Endothelial cell (in vitro differentiated cells): ENCODE results near the gene TAPT1. TPM values are rescaled to one million over a fixed set of nuclear protein-coding genes. Genes with fewer than 3 reads are reported as not detected.

ENCODE experiments used
- DNase-seq: peaks from one replicate; pipeline ENCODE4 v3.0.0; 2021; ENCODE audit warnings: low spot score
- H3K27ac Mint-ChIP-seq: one replicate; pipeline ENCODE4 v1.8.0; 2021; ENCODE audit warnings: mixed read lengths, inconsistent platforms; ENCODE audit not compliant: unreplicated experiment
- H3K27me3 Mint-ChIP-seq: one replicate; pipeline ENCODE4 v1.8.0; 2021; ENCODE audit warnings: mild to moderate bottlenecking, moderate library complexity, mixed read lengths, inconsistent platforms; ENCODE audit not compliant: unreplicated experiment
- H3K36me3 Mint-ChIP-seq: one replicate; pipeline ENCODE4 v1.8.0; 2021; ENCODE audit warnings: mild to moderate bottlenecking, low read depth, mixed read lengths, inconsistent platforms; ENCODE audit not compliant: unreplicated experiment
- H3K4me1 Mint-ChIP-seq: one replicate; pipeline ENCODE4 v1.8.0; 2021; ENCODE audit warnings: mild to moderate bottlenecking, mixed read lengths, inconsistent platforms; ENCODE audit not compliant: unreplicated experiment
- H3K4me3 Mint-ChIP-seq: one replicate; pipeline ENCODE4 v1.8.0; 2021; ENCODE audit warnings: mild to moderate bottlenecking, mixed read lengths, inconsistent platforms; ENCODE audit not compliant: unreplicated experiment
- H3K9me3 Mint-ChIP-seq: one replicate; pipeline ENCODE4 v1.8.0; 2021; ENCODE audit warnings: mixed read lengths, inconsistent platforms; ENCODE audit not compliant: unreplicated experiment
- total RNA-seq: library from RNA; stranded (reverse); fragmentation: NEBNext Ultra II Directional; extraction: Animal tissue kit (Norgen Biotek cat#: 25700); gene quantifications from one replicate; pipeline ENCODE4 v1.2.1, GENCODE V29; 2021; ENCODE audit not compliant: unreplicated experiment
- TF ChIP-seq, protein P1 (sequence below): fragments of 200-600 bp; sonication (generic); IDR thresholded peaks from one replicate; pipeline ENCODE4 v1.5.0; 2021; ENCODE audit warnings: antibody characterized with exemption; ENCODE audit not compliant: unreplicated experiment

The TAPT1 gene
- total RNA-seq, 1 donor from 2014 or later, result 18.4 TPM

DNA sequence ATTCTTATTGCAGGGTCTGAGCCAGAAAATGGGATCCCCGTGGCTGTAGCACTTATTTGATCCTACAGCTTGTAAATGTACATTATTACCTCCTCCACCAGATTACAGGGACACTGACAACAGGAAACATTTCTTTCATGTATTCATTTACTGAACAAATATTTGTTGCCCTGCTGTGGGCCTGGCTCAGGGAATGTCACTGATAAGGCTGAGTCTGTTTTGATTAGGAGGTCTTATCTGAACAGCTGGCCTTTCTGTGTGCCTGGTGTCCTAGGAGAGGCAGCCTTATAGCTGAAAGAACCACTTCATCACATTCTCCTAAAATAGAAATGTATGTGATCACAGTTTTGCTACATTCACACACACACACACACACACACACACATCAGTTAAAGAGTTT is 96.9 kb downstream of the TAPT1 start:
- Mint-ChIP-seq H3K27ac (no peak overlapping the region), H3K4me3 (no peak overlapping the region), H3K27me3 (peaks cover 4% of the 10 kb centered on the region), H3K9me3 (no peaks in the 10 kb centered on the region), H3K4me1 (peaks cover 9% of the 10 kb centered on the region), H3K36me3 (no peaks in the 10 kb centered on the region)
- no peak for DNase-seq
- TF ChIP-seq, protein P1, sequence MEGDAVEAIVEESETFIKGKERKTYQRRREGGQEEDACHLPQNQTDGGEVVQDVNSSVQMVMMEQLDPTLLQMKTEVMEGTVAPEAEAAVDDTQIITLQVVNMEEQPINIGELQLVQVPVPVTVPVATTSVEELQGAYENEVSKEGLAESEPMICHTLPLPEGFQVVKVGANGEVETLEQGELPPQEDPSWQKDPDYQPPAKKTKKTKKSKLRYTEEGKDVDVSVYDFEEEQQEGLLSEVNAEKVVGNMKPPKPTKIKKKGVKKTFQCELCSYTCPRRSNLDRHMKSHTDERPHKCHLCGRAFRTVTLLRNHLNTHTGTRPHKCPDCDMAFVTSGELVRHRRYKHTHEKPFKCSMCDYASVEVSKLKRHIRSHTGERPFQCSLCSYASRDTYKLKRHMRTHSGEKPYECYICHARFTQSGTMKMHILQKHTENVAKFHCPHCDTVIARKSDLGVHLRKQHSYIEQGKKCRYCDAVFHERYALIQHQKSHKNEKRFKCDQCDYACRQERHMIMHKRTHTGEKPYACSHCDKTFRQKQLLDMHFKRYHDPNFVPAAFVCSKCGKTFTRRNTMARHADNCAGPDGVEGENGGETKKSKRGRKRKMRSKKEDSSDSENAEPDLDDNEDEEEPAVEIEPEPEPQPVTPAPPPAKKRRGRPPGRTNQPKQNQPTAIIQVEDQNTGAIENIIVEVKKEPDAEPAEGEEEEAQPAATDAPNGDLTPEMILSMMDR, result no peak

DNA sequence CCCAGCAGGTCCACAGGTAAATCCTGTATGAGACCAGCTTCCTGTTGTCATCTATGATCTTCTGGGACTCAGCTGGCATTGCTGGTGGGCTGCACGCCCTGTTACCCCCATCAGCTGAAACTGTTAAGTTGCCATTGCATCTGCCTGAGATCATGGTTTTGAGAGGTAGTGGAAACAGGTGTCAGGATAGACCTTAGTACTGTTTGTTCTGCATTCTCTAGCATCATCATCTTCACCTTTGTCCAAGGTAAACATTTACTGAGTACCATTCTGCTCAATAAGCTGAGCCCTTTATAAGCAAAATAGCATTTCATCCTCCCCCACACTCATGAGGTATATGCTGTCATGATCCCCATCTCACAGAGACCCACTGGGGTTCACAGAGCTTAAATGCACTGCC is 99.6 kb downstream of the TAPT1 start:
- no peak overlapping the region for H3K27ac Mint-ChIP-seq
- H3K4me1 Mint-ChIP-seq, result peaks cover 9% of the 10 kb centered on the region
- H3K4me3 Mint-ChIP-seq, result no peak overlapping the region
- H3K27me3 Mint-ChIP-seq, result peaks cover 4% of the 10 kb centered on the region
- TF ChIP-seq, protein P1, result no peak
- no peaks in the 10 kb centered on the region for H3K9me3 Mint-ChIP-seq
- no peaks in the 10 kb centered on the region for H3K36me3 Mint-ChIP-seq
- no peak for DNase-seq

DNA sequence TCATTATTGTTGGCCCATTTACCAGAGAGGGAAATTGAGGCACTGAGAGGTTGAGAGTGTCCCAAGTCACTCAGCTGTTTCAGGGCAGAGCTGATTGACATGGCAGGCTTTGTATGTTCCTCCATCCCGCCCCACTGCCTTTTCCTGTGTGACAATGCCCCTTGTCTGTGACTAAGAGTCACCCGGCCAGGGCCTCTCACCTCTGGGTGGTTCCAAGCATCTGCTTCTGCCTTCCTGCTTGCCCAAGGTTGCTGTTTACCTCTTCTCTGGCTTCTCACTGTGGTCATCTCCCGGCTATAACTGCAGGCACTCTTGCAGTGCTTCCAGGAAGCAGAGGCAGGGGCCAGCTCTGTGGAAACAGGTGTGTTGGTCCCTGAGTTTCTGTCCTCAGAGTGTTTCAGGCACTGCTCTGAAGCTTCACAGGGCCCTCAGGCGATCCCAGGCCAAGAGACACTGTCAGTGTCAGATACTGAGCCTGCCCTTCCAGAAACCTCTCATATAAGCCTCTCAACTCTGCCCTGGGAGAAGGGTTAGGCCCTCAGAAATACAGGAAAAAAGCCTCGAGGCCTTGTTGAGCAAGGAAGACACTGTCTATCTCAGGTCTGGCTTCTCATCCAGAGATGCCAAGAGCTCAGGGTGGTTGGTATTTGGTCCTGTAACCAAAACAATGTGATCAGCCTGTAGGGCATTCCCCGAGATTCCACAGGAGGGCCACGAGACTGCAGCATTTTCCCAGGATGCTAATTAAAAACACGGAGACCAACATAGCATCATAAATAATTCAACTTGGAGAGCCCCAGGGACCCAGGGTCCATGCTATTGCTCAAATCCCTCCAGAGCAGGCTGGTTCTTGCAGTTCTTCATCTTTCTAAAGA is 100.5 kb downstream of the TAPT1 start:
- no peak overlapping the region for H3K4me3 Mint-ChIP-seq
- TF ChIP-seq, protein P1, result no peak
- H3K36me3 Mint-ChIP-seq, result no peaks in the 10 kb centered on the region
- no peak for DNase-seq
- H3K4me1 Mint-ChIP-seq, result peaks cover 9% of the 10 kb centered on the region
- H3K9me3 Mint-ChIP-seq, result no peaks in the 10 kb centered on the region
- H3K27me3 Mint-ChIP-seq, result peaks cover 4% of the 10 kb centered on the region
- no peak overlapping the region for H3K27ac Mint-ChIP-seq

DNA sequence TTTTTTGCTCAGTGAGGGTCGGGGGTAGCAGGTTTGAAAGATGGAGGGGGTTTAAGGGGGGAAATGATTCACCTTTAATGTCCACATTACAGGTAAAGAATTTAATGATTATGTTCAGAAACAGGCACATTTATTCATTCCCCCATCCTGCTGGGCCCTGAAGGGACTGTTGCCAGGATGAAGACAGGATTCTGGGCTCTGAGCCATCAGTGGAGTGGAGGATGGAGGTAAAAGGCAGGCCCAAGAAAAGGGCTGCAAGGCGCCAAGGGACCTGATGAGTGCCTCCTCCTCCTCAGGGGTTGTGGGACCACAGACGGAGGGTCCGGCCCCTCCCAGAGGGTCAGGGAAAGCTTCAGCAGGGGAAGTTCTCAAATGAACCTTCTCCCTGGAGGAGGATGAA is 102.0 kb downstream of the TAPT1 start:
- no peaks in the 10 kb centered on the region for H3K9me3 Mint-ChIP-seq
- no peak overlapping the region for H3K4me3 Mint-ChIP-seq
- TF ChIP-seq, protein P1, result no peak
- peaks cover 8% of the 10 kb centered on the region for H3K4me1 Mint-ChIP-seq
- no peak overlapping the region for H3K27ac Mint-ChIP-seq
- peaks cover 4% of the 10 kb centered on the region for H3K27me3 Mint-ChIP-seq
- no peaks in the 10 kb centered on the region for H3K36me3 Mint-ChIP-seq
- no peak for DNase-seq

DNA sequence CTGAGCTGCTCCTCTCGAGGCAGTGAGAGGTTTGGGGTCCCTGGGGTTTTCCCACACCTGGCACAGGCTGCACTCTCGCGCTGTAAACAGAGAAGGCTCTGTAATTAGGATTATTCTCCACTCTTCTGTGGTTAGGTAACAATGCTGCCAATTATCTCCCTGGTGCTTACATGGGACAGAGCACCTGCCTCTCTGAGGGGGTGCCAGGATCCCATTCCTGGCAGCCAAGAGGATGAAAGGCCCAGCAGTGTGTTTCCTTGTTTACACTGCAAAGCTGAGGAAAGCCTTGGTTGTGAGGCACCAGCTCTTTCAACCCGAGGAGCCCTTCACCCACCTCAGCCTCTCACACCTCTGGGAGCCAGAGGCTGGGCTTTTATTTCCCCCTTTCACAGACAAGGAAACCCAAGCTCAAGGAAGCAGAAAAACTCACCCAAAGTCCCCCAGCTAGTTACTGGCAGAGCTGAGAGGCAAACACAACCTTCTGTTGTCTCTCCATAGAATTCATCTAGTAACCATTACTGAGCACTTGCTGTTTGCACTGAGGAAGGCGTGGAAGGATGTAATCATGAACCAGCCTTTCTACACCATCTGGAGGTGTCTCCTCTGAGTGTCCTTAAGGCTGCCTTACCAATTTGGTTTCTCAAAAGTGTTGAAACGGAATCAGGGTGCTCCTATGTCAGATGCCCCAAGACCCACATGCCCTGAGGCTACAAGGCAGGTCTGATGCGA is 102.8 kb downstream of the TAPT1 start:
- H3K36me3 Mint-ChIP-seq, result no peaks in the 10 kb centered on the region
- peaks cover 6% of the 10 kb centered on the region for H3K4me1 Mint-ChIP-seq
- H3K4me3 Mint-ChIP-seq, result no peak overlapping the region
- H3K27ac Mint-ChIP-seq, result no peak overlapping the region
- TF ChIP-seq, protein P1, result no peak
- H3K27me3 Mint-ChIP-seq, result peaks cover 4% of the 10 kb centered on the region
- no peak for DNase-seq
- no peaks in the 10 kb centered on the region for H3K9me3 Mint-ChIP-seq
